SK-N-SH (cell line): Measurements from ENCODE around the gene ENTPD7. TPM values are rescaled to one million over a fixed set of nuclear protein-coding genes. Genes with fewer than 3 reads are reported as not detected.

Experiments used
- CTCF ChIA-PET: fragments of 300-600, 350-600 bp; formaldehyde crosslinking; extraction: SDS; loops from one replicate; lab custom pipeline; 2021; lab: Yijun Ruan, JAX
- POLR2A ChIA-PET: fragments of 350-600 bp; sonication (Branson Sonifier 250); formaldehyde crosslinking; extraction: SDS; loops from one replicate; lab custom pipeline; 2020; ENCODE audit warnings: antibody characterized with exemption, inconsistent platforms; lab: Yijun Ruan, JAX
- DNase-seq: peaks from one replicate; pipeline ENCODE4 v3.0.0; 2012
- H2AFZ ChIP-seq: fragments of 200-600 bp; sonication (generic); 2 replicates; pipeline ENCODE4 v1.8.1; 2016; ENCODE audit warnings: antibody characterized with exemption, mild to moderate bottlenecking, low read depth
- H3F3A ChIP-seq: fragments of 200-600 bp; sonication (generic); replicated peaks from 2 replicates; pipeline ENCODE3; 2016; ENCODE audit warnings: antibody characterized with exemption, mild to moderate bottlenecking; ENCODE audit not compliant: insufficient read depth
- H3K27ac ChIP-seq, 2 experiments: fragments of 200-500 bp in 1 of 2; fragments of 200-600 bp in 1 of 2; sonication (Bioruptor generic) in 1 of 2; sonication (generic), shearing (Covaris generic) in 1 of 2; 2 replicates each; pipeline versions ENCODE4 v1.5.1 to v1.6.1; 2014 to 2016; ENCODE audit warnings: low read depth in 2 of 2, inconsistent platforms in 1 of 2, low read length in 1 of 2, mild to moderate bottlenecking in 1 of 2, mixed read lengths in 1 of 2
- H3K27me3 ChIP-seq: fragments of 200-600 bp; sonication (generic), shearing (Covaris generic); 2 replicates; pipeline ENCODE4 v1.6.1; 2016; ENCODE audit warnings: mixed run types; ENCODE audit not compliant: insufficient read depth
- H3K36me3 ChIP-seq, 2 experiments: fragments of 200-500 bp in 1 of 2; fragments of 200-600 bp in 1 of 2; sonication (Bioruptor generic) in 1 of 2; sonication (generic) in 1 of 2; replicated peaks in 1 of 2; 2 replicates each; pipeline versions ENCODE3 to v1.5.1; 2014 to 2016; ENCODE audit warnings: low read length in 1 of 2, mild to moderate bottlenecking in 1 of 2; ENCODE audit not compliant: insufficient read depth in 2 of 2, control insufficient read depth in 1 of 2
- H3K4me1 ChIP-seq, 2 experiments: fragments of 200-500 bp in 1 of 2; fragments of 200-600 bp in 1 of 2; sonication (Bioruptor generic) in 1 of 2; sonication (generic), shearing (Covaris generic) in 1 of 2; 2 replicates each; pipeline versions ENCODE4 v1.5.1 to v1.6.1; 2014 to 2016; ENCODE audit warnings: low read depth in 1 of 2, low read length in 1 of 2, mixed run types in 1 of 2; ENCODE audit not compliant: insufficient read depth in 2 of 2, control insufficient read depth in 1 of 2
- H3K4me2 ChIP-seq: fragments of 200-600 bp; sonication (generic), shearing (Covaris generic); 2 replicates; pipeline ENCODE4 v1.6.1; 2017; ENCODE audit warnings: mixed run types
- H3K4me3 ChIP-seq, 2 experiments: fragments of 200-500 bp in 1 of 2; fragments of 200-600 bp in 1 of 2; sonication (Bioruptor generic) in 1 of 2; sonication (generic), shearing (Covaris generic) in 1 of 2; 2 replicates each; pipeline versions ENCODE4 v1.5.1 to v1.8.1; 2014 to 2016; ENCODE audit warnings: low read depth in 2 of 2, inconsistent platforms in 1 of 2, low read length in 1 of 2, mild to moderate bottlenecking in 1 of 2, mixed read lengths in 1 of 2, moderate library complexity in 1 of 2
- H3K79me2 ChIP-seq: fragments of 200-600 bp; sonication (generic); 2 replicates; pipeline ENCODE4 v1.8.1; 2017; ENCODE audit warnings: mild to moderate bottlenecking; ENCODE audit not compliant: insufficient read depth
- H3K9ac ChIP-seq: fragments of 200-600 bp; sonication (generic); 2 replicates; pipeline ENCODE4 v1.6.1; 2017; ENCODE audit warnings: mixed run types
- H3K9me2 ChIP-seq: fragments of 200-600 bp; sonication (generic); 2 replicates; pipeline ENCODE4 v1.6.1; 2017; ENCODE audit warnings: mixed run types
- H3K9me3 ChIP-seq: fragments of 200-600 bp; sonication (generic); 2 replicates; pipeline ENCODE4 v1.6.1; 2017; ENCODE audit warnings: mixed run types, mild to moderate bottlenecking, moderate library complexity
- H4K20me1 ChIP-seq: fragments of 200-600 bp; sonication (generic); 2 replicates; pipeline ENCODE4 v1.6.1; 2017; ENCODE audit warnings: mild to moderate bottlenecking, mixed run types; ENCODE audit not compliant: insufficient read depth
- CHD2 ChIP-seq: fragments of 150-350 bp; IDR thresholded peaks from 2 replicates; pipeline ENCODE4 v1.6.1; 2018; ENCODE audit warnings: low read length; ENCODE audit not compliant: partially characterized antibody
- EZH2phosphoT487 ChIP-seq: fragments of 200-600 bp; sonication (generic); IDR thresholded peaks from 2 replicates; pipeline ENCODE4 v1.6.1; 2017; ENCODE audit warnings: low read depth, mixed run types, mild to moderate bottlenecking, antibody characterized with exemption, moderate library complexity, borderline replicate concordance
- FOXM1 ChIP-seq: IDR thresholded peaks from 2 replicates; pipeline ENCODE4 v1.4.0; 2012; ENCODE audit warnings: low read depth, mild to moderate bottlenecking
- JUND ChIP-seq: IDR thresholded peaks from 2 replicates; pipeline ENCODE4 v1.4.0; 2012
- MAX ChIP-seq: IDR thresholded peaks from 2 replicates; pipeline ENCODE4 v1.4.0; 2012; ENCODE audit warnings: low read depth
- MEF2A ChIP-seq: IDR thresholded peaks from 2 replicates; pipeline ENCODE4 v1.4.0; 2012; ENCODE audit warnings: low read depth, borderline replicate concordance
- MXI1 ChIP-seq: IDR thresholded peaks from 2 replicates; pipeline ENCODE4 v1.6.1; 2012; ENCODE audit warnings: mild to moderate bottlenecking, low read depth, low read length, improper control_type of control experiment
- NFIC ChIP-seq: IDR thresholded peaks from 2 replicates; pipeline ENCODE4 v1.4.0; 2012; ENCODE audit warnings: borderline replicate concordance
- NRF1 ChIP-seq: IDR thresholded peaks from 2 replicates; pipeline ENCODE4 v1.6.1; 2012; ENCODE audit warnings: low read depth, mild to moderate bottlenecking, low read length
- RCOR1 ChIP-seq: fragments of 150-350 bp; IDR thresholded peaks from 2 replicates; pipeline ENCODE4 v1.6.1; 2017; ENCODE audit warnings: antibody characterized with exemption, low read length
- REST ChIP-seq: IDR thresholded peaks from 2 replicates; pipeline ENCODE4 v1.6.1; 2012; ENCODE audit warnings: mild to moderate bottlenecking, low read depth, low read length, moderate library complexity
- RFX5 ChIP-seq: IDR thresholded peaks from 2 replicates; pipeline ENCODE4 v1.6.1; 2012; ENCODE audit warnings: mild to moderate bottlenecking, improper control_type of control experiment, low read length
- RXRA ChIP-seq: IDR thresholded peaks from 2 replicates; pipeline ENCODE4 v1.4.0; 2012; ENCODE audit warnings: low read depth, mild to moderate bottlenecking, borderline replicate concordance
- SIN3A ChIP-seq: IDR thresholded peaks from 2 replicates; pipeline ENCODE4 v1.6.1; 2012; ENCODE audit warnings: low read depth, mild to moderate bottlenecking, low read length, moderate library complexity, borderline replicate concordance
- SMC3 ChIP-seq: IDR thresholded peaks from 2 replicates; pipeline ENCODE4 v1.6.1; 2012; ENCODE audit warnings: low read depth, low read length, improper control_type of control experiment
- TAF1 ChIP-seq: IDR thresholded peaks from 2 replicates; pipeline ENCODE4 v1.6.1; 2012; ENCODE audit warnings: low read depth, mild to moderate bottlenecking, low read length, moderate library complexity, borderline replicate concordance
- TCF12 ChIP-seq: IDR thresholded peaks from 2 replicates; pipeline ENCODE4 v1.4.0; 2012
- TEAD4 ChIP-seq: IDR thresholded peaks from 2 replicates; pipeline ENCODE4 v1.4.0; 2012; ENCODE audit warnings: mild to moderate bottlenecking, borderline replicate concordance; ENCODE audit not compliant: insufficient read depth
- USF1 ChIP-seq: IDR thresholded peaks from 2 replicates; pipeline ENCODE4 v1.4.0; 2012; ENCODE audit warnings: low read depth, borderline replicate concordance
- YY1 ChIP-seq: IDR thresholded peaks from 2 replicates; pipeline ENCODE4 v1.4.0; 2012; ENCODE audit warnings: low read depth, mild to moderate bottlenecking
- WGBS: methylation state at CpG from one replicate; pipeline ENCODE4 v1.1.6; 2017; ENCODE audit warnings: low lambda C conversion rate; 5-methylcytosine and 5-hydroxymethylcytosine counted together
- polyA plus RNA-seq, 3 experiments: library from polyadenylated mRNA; depleted of rRNA; stranded (reverse); fragments of >200 nt; gene quantifications; 2 replicates each; pipeline ENCODE4 v1.2.3, GENCODE V29; 2012

ENTPD7 gene
- polyA plus RNA-seq, 1 of the 3 experiments (the other 2 are of a cell fraction): 3.9 TPM

GRCh38 chr10:99671386-99671785, 12.1 kb downstream of the ENTPD7 start (continued):
- TF ChIP-seq RCOR1: no peak
- no peak for TF ChIP-seq CHD2
- no peak for TF ChIP-seq RFX5
- no peak for TF ChIP-seq REST
- no peak for TF ChIP-seq YY1
- TF ChIP-seq TEAD4: no peak
- no peak for TF ChIP-seq JUND

- no peak for DNase-seq
- Histone ChIP-seq H3K4me3 (no peak overlapping the region), H3K79me2 (peaks cover 55% of the 10 kb centered on the region), H2AFZ (no peak overlapping the region), H4K20me1 (no peaks in the 10 kb centered on the region), H3K4me1 (peaks cover 0 to 4% of the 10 kb centered on the region in 2 experiments; a peak in 2 of 4 replicates), H3K27ac (no peak overlapping the region; a peak in 1 of 4 replicates), H3K9ac (no peak overlapping the region), H3K36me3 (peaks cover 14 to 37% of the 10 kb centered on the region in 2 experiments), H3K27me3 (no peaks in the 10 kb centered on the region), H3F3A (peaks cover 7% of the 10 kb centered on the region), H3K4me2 (no peak overlapping the region; the same call in 1 of the 2 replicates), H3K9me3 (no peaks in the 10 kb centered on the region)
- POLR2A ChIA-PET: no interaction called here
- CTCF ChIA-PET: interaction anchor here (0.8 kb wide), 1 partner anchor 60 kb away, joined by 3 read pairs; no protein-coding TSS in a partner anchor
- TF ChIP-seq NFIC (no peak), RCOR1 (no peak), RFX5 (no peak), TCF12 (no peak), SIN3A (no peak), MAX (no peak), TEAD4 (no peak), USF1 (no peak), NRF1 (no peak), EZH2phosphoT487 (no peak), JUND (no peak), FOXM1 (no peak), TAF1 (no peak), REST (no peak), MEF2A (no peak), YY1 (no peak), RXRA (no peak), MXI1 (no peak), SMC3 (no peak)
- TF ChIP-seq, all 33 proteins: peak for 0
- 100% methylated on average over 2 of the region's 2 CpGs for WGBS
- H3K9me2 ChIP-seq: no peaks in the 10 kb centered on the region
Observed at GRCh38 chr10:99672884-99673283, 13.6 kb downstream of the ENTPD7 start.
